UCSD-AML1 (cell line): Measurements from ENCODE around the gene PTEN.

Source experiments
- DNase-seq: peaks from one replicate; lab custom pipeline; 2025; ENCODE audit not compliant: unreplicated experiment; lab: John Stamatoyannopoulos, UW

PTEN gene

DNA sequence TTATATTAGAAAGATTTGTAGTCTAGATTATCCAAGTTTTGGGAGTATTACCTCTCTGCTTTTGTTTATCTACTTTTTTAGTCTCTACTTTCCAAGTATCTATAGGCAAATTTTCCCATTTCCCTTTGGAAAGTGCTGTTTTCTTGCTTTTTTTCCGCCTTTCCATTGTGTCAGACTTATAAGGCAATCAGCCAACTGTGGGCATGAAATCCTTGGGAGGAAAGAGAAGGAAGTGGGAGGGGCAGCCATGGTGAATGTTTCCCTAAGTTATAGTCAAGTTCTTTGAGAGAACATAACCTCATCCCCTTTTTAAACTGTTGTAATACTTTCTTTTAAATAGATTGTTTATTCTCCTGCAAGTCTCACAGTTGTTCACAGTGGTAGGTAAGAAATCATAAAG, 52.6 kb downstream of the PTEN start:
- no peak for DNase-seq

DNA sequence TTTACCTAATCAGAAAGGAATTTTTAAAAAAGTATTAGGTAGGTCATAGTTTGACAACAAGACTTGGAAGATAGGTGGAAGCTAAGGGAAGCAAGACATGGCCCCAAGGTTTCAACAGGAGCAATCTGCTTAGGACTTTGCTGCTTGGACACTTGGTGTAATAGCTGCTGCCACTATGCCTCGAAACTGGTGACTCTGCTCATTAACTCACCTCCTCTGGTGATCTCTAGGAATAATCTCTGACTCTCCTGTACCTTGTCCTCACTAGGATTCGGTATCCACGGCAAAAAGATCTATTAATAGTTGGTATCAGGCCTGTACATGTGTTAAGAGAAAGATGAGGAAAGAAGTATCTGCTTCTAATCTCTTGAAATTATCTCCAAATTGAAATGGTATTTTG, 53.1 kb downstream of the PTEN start:
- DNase-seq, result no peak

DNA sequence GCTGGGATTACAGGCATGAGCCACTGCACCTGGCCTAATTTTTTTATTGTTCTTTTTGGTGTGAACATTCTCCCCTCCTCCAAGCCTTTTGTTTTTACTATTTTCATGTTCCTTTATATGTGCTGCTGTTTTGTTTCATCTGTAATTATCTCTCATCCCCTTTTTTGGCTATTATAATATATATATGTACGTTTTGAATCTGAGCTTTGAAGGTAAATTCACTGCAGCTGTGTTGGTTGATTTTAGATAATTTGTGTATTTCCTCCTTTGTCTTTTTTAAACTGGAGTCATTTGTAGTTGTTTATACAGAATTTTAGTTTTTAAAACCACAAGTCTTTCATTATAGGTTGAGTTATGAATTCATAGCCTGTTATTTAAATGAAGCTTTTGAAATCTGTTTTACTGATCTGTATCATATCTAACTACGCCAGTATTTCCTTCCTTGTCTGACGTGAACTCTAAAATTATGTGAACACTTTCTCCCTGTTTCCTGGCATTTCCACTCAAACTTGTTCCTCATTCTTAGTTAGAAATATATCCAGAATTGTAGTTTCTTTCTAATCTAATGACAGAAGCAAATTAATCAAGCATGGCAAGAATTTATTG, 54.9 kb downstream of the PTEN start:
- no peak for DNase-seq

DNA sequence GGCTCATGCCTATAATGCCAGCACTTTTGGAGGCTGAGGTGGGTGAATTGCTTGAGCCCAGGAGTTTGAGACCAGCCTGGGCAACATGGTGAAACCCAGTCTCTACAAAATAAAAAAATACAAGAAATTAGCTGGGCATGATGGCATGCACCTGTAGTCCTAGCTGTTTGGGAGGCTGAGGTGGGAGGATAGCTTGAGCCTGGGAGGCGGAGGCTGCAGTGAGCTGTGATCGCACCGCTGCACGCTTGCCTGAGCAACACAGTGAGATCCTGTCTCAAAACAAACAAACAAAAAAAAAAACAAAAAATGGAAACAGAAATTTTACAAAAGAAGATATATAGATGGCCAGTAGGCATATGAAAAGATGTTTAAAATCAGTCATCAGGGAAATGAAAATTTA, 57.1 kb downstream of the PTEN start:
- DNase-seq, result no peak

DNA sequence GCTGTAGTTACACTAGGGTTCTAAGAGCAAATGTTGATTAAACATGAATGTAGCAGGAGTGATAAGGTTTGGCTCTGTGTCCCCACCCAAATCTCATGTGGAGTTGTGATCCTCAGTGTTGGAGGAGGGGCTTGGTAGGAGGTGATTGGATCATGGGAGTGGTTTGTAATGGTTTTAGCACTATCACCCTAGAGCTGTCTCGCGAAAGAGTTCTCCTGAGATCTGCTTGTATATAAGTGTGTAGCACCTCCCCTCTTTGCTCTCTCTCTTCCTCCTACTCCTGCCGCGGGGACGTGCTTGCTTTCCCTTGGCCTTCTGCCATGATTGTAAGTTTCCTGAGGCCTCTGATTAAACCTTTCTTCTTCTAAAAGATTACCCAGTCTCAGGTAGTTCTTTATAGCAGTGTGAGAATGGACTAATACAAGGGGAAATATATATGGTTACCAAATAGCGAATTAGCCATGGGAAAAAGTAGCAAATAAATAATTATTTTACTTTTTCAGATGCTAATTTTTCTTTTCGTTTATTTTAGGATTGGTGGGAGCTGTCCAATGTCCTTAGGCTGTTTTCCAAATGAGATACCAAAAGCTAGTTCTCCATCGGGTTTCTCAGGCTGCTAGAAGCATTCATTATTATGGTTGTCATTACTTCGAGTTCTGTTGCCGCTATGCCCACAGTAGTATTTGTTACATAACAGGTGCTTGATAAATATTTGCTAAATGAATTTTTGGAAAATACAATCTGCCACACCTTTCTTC, 58.7 kb downstream of the PTEN start:
- DNase-seq, result no peak

DNA sequence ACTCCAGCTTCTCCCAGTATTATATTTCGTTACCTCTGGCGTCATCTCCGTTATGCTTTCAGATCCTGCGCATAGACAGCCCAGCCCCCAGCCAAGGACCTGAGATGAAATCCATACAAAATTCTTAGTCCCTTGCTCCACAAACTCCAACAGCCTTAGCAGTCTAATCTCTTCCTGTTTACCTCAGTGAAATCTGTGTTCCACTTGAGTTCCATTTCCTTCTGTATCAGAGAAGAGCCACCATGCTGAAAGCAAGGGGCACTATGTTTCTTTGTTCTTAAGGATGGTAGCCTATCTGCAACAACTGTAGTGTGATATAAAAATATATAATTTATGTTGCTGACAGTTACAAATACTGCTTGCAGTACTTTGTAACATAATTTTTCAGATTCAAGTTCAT, 59.8 kb downstream of the PTEN start:
- DNase-seq, result no peak

DNA sequence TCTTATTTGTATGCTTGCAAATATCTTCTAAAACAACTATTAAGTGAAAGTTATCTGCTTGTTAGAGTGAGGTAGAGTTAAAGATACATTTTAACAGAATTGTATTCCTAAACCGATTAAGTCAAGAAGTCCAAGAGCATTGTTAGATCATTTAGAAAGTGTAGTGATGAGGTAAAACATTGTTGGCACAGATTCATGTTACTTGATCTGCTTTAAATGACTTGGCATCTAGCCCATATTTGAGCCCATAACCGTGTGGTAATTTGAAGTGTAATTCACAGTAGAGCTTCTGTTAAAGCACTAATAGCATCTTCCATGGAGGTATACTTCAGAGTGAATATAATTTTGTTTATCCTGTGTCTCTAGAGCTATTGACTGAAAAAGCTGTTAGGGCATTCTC, 62.1 kb downstream of the PTEN start:
- no peak for DNase-seq

DNA sequence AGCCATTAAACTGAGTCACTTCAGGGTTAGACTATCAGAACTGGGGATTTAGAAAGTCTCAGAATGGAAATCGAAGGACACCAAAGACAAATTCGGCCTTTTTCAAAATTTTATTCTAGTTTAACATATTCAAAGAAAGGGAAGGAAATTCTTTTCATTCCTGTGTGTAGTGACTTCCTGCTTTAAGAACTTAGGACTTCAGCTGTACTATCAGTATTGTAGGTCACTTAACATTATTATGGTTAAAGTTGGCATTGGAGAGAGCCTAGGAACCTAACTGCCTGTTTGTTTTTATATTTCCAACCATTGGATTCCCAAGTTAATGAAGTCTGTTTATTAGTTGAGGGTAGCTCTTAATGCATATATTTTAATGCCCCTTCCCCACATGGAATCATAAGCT, 63.7 kb downstream of the PTEN start:
- DNase-seq, result no peak

DNA sequence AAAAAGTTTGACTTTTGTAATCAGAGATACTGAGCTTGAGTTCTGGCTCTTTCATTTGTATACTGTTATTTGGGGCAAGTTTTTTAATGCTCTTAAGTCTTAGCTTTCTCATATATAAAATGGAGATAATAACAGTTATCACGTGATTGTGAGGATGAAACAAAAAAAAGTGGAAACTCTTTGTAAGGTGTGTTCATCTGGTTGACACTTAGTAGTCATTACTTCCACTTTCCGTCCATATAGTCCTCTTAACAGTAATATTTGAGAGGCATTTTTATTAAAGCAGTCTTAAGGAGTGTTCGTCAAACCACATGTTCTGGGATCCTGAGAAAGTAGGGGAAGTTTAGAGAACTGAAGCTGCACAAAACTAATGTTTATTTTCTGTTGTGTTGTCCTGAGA, 65.6 kb downstream of the PTEN start:
- no peak for DNase-seq

DNA sequence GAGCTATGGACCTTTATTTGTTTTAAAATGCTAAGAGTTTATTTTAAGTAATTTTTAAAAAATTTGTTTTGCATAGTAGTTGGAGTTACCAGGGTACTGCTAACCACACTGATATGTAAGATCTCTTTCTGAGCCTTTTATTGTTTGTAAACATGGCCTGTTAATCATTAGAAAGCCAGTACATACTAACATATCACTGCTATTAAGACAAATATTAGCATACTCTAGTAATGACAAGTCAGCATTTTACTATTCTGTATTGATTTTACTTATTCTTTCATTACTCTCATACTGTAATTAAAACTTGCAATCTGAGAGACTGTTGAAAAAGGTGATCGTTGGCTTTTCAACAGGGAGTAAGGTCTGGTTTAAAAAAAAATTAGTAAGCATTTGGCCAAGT, 66.7 kb downstream of the PTEN start:
- DNase-seq, result no peak

DNA sequence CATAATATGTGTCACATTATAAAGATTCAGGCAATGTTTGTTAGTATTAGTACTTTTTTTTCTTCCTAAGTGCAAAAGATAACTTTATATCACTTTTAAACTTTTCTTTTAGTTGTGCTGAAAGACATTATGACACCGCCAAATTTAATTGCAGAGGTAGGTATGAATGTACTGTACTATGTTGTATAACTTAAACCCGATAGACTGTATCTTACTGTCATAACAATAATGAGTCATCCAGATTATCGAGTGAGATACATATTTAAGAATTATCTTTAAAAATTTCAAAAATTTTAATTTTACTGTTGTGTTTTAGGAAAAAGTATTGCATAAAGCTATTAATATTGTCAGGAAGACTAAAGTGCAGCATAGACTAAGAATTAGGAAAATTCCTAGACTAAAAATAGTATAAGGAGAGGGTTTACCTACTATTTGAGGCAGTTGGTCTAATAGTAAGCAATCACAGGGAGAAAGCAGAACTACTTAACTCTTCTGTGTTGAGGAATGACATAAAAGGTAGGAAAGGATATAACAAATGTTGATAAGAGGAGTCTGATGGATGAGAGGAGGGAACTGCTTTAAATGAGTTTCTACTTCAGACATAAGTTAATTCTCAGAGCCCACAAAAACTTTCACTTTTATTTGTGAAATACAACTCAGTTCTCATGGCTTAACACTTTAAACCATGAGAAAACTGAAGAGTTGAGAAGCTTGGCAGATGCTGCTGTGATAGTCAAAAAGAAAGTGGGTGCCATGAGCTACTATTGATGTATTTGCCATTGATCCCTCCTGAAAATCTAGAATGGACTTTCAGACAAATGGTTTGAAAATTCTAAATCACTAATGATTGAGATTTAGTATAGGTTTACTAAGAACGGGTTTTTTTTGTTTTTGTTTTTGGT, 67.8 kb downstream of the PTEN start:
- DNase-seq, result no peak

DNA sequence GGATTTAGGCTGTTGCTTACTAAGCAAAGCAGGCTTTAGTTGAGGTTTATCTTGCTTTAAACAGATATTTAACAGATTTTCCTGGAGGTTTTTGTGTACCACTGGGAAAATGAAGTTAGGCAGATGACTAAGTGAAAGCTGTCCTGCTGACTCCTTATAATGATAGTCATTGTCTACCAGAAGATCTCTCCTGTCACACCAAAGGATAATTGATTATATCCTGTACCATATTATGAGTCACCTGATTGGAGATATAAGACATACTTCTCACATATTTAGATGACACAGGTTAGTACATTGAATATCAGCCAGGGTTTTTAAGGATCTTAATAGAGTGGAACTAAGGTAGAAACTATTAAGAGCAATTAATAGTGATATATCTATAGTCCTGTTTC, 68.4 kb downstream of the PTEN start:
- no peak for DNase-seq

DNA sequence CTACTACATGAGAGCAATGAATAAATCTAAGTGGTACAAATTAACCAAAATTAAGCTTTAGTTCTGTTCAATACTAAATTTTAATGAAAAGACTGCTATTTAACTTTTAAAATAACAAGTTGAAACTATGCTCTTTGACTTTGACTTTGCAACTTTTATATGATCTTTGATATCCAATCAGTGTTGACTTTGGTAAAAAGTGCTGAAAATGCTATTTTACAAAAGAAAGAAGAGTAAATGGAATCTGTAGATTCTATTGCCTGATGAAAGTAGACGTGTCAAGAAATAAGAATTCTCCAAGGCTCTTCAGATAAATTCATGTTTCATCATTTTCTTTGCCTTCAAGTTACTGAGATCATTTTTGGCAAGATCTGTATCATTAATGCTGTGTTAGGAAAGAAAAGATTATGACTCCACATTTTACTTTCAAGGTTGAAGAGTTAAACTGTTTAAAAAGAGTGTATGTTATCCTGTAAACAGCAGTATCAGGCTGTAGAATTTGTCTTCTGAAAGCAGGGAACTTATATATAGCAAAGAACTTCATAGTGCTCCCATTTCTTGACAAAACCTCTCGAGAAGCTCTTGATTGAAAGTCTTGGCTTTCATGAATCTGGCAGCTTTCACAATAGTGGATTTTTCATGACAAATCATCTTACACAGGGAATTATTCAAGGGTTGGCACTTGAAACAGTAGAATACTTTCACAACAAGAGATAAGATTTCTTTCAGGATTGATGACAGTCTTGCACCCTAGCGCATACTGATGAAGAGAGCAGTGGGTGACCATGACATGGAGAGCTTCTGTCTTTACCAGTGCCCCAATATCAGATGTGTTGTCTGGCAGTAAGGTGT, 72.1 kb downstream of the PTEN start:
- no peak for DNase-seq

DNA sequence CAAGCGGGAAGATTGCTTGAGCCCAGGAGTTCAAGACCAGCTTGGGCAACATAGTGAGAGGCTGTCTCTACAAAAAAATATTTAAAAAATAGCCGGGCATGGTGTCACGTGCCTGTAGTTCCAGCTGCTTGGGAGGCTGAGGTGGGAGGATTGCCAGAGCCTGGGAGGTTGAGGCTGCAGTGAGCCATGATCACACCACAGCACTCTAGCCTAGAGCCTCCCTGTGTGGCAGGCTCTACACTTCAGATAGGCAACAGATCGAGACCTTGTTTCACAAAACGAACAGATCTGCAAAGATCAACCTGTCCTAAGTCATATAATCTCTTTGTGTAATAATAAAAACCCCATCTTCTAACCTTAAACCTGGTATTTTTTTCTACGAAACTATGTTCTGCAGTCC, 76.8 kb downstream of the PTEN start:
- no peak for DNase-seq

DNA sequence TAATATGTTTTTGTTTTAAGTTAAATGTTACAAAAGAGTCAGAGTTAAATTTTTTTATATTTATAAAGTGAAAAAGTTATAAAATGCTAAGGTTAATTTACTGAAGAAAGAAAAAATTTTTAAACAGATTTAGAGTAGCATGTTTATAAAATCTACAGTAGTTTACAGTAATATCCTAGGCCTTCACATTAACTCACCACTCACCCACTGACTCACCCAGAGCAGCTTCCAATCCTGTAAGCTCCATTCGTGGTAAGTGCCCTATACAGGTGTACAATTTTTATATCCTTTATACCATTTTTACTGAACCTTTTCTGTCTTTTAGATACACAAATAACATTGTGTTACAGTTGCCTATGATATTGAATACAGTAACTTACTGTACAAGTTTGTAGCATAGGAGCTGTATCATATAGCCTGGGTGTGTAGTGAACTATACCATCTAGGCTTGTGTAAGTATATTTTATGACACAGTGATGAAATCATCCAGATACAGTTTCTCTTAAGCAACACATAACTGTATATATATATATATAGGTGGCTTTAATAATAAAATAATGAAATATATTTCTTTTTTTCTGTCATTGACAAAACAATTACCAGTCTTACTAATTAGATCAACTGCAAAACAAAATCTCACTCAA, 79.6 kb downstream of the PTEN start:
- no peak for DNase-seq

DNA sequence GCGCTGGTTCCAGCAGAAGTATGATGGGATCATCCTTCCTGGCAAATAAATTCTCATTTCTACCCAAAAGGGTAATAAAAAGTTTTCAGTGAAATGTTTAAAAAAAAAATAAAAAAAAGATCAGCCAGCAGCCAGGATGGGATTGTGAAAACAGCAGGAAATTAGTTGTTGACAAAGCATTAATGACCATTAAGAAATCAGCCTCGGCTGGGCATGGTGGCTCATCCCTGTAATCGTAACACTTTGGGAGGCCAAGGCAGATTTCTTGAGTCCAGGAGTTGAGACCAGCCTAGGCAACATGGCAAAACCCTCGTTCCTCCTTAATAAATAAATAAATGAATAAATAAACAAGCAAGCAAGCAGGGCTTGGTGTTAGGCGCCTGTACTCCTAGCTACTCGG, 82.6 kb downstream of the PTEN start:
- DNase-seq, result no peak

DNA sequence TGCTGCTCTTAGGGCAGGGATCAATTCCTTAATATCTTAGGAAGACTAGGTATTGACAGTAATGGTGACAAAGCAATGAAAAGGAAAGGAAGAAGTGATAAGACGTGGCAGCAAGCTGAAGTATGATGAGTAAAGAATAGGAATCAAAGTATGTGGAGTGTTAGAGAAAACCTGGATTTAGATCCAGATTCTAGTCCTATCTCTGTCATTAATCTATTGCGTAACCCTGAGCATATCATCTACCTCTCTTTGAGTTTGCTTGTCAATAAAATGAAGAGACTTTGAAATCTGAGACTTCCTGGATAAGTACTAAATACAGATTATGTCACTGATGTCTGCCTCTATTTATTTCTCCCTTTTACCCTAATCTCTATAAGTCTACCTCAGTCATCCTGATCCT, 89.2 kb downstream of the PTEN start:
- no peak for DNase-seq

DNA sequence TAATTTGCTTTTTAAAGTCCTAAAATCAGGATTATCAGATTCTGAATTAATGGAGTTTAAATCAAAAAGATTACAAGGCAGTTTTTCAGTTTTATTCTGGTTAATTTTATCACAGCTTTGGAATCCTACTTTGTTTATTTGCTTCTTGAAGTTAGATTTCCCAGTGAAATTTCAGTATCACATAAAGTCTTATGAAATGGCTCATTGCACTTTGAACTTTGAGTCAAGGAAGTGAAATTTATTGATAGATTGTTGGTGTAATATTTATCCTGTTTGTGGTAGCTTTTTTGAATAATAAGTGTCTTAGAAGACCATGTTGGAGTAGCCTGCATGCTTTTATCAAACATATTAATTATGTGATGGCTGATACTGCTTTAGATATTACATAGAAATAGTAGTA, 92.6 kb downstream of the PTEN start:
- no peak for DNase-seq

DNA sequence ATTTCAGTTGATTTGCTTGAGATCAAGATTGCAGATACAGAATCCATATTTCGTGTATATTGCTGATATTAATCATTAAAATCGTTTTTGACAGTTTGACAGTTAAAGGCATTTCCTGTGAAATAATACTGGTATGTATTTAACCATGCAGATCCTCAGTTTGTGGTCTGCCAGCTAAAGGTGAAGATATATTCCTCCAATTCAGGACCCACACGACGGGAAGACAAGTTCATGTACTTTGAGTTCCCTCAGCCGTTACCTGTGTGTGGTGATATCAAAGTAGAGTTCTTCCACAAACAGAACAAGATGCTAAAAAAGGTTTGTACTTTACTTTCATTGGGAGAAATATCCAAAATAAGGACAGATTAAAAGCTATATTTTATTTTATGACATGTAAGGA, 94.3 kb downstream of the PTEN start:
- no peak for DNase-seq

DNA sequence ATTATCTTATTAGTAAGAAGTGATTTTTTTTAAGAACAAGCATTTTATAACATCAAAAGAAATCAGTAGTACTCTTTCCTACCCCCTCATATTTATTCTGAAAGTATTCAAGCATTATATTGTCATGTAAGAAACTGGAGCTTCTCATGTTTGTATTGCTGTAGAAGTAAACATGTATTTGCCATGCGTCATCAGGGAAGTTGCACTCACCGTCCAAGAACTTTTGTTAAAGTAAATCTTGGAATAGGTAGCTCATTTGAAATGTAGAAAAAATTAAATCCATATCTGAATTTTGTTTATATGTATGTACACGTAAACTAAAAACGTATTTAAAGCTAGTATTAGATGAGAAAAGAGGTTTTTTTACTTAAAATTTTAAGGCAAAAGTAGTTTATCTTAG, 96.8 kb downstream of the PTEN start:
- no peak for DNase-seq

DNA sequence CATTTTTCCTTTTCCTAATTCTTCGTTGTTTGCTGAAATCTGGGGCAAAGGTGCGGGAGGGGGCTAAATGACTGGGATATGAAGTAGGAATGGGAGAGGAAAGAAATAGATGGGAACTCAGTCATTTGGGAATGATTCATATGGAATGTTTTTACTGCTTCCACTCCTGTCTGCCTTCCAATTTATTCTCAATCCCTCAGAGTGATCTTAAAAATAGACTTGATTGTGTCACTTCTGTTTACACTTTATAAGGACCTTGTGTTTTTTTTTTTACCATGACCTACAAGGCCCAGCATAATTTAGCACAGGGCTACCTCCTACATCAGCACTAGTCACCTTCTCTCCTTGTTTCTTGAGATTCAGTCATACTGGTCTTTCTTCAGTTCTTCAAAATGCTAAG, 97.9 kb downstream of the PTEN start:
- DNase-seq, result no peak
